ENCODE data around the gene FGF19.
"Not testable (repeated sequence)": the region's sequence is repeated elsewhere in the genome, so short reads cannot be mapped to it uniquely, and the experiment has no call there.

The FGF19 gene

GRCh38 chr11:69695995-69696394 lies 7.8 kb downstream of the FGF19 start:
- not testable (repeated sequence) for DNase-seq (ENCODE audit: low read depth)

GRCh38 chr11:69695581-69695980 lies 8.2 kb downstream of the FGF19 start:
- DNase-seq (ENCODE audit: low read depth), result no peak

GRCh38 chr11:69694781-69695180 lies 9.0 kb downstream of the FGF19 start:
- DNase-seq (ENCODE audit: low read depth), result no peak

GRCh38 chr11:69692422-69692821 lies 11.4 kb downstream of the FGF19 start:
- DNase-seq (ENCODE audit: low read depth), result no peak

- no peak for DNase-seq (ENCODE audit: low read depth)
These were observed 12.4 kb downstream of the FGF19 start for GRCh38 chr11:69691463-69691862.

GRCh38 chr11:69689484-69690319 lies 14.1 kb downstream of the FGF19 start:
- no peak for DNase-seq (ENCODE audit: low read depth)

GRCh38 chr11:69687969-69688771 lies 15.7 kb downstream of the FGF19 start:
- DNase-seq (ENCODE audit: low read depth), result not testable (repeated sequence)

- DNase-seq (ENCODE audit: low read depth), result no peak
These were observed 17.0 kb downstream of the FGF19 start for GRCh38 chr11:69686856-69687255.

GRCh38 chr11:69686452-69686851 lies 17.4 kb downstream of the FGF19 start:
- DNase-seq (ENCODE audit: low read depth), result no peak

GRCh38 chr11:69685348-69685747 lies 18.5 kb downstream of the FGF19 start:
- DNase-seq (ENCODE audit: low read depth), result no peak

- no peak for DNase-seq (ENCODE audit: low read depth)
These were observed 19.2 kb downstream of the FGF19 start for GRCh38 chr11:69684651-69685050.

- DNase-seq (ENCODE audit: low read depth), result no peak
These were observed 20.0 kb downstream of the FGF19 start for GRCh38 chr11:69683764-69684333.

- DNase-seq (ENCODE audit: low read depth), result no peak
These were observed 21.0 kb downstream of the FGF19 start for GRCh38 chr11:69682681-69683326.

- no peak for DNase-seq (ENCODE audit: low read depth)
These were observed 21.6 kb downstream of the FGF19 start for GRCh38 chr11:69682221-69682620.

GRCh38 chr11:69680688-69681087 lies 23.1 kb downstream of the FGF19 start:
- DNase-seq (ENCODE audit: low read depth), result no peak

GRCh38 chr11:69677749-69678148 lies 26.1 kb downstream of the FGF19 start:
- DNase-seq (ENCODE audit: low read depth), result no peak

- DNase-seq (ENCODE audit: low read depth), result peak; percentile 89
These were observed 28.7 kb downstream of the FGF19 start, which contains the start of gene LTO1 for GRCh38 chr11:69674886-69675714. Gene LTO1 (minus strand): TSS chr11:69675353. CDS start chr11:69675239, 114 bp downstream.

GRCh38 chr11:69674267-69674885 lies 29.4 kb downstream of the FGF19 start:
- DNase-seq (ENCODE audit: low read depth), result no peak

- no peak for DNase-seq (ENCODE audit: low read depth)
These were observed 31.9 kb downstream of the FGF19 start for GRCh38 chr11:69671734-69672465.

Measured in stimulated activated CD8-positive, alpha-beta memory T cell treated with anti-CD3 and anti-CD28 coated beads, Interleukin-12 subunit alpha, Interleukin-12 subunit beta, amount 100 ng/mL, for 4 hours (primary cell).